Measurements from ENCODE around the gene FBH1. TPM values are rescaled to one million over a fixed set of nuclear protein-coding genes. Genes with fewer than 3 reads are reported as not detected.

The FBH1 gene
- polyA plus RNA-seq, 1 donor from 2014 or later, result 41.1 TPM

DNA sequence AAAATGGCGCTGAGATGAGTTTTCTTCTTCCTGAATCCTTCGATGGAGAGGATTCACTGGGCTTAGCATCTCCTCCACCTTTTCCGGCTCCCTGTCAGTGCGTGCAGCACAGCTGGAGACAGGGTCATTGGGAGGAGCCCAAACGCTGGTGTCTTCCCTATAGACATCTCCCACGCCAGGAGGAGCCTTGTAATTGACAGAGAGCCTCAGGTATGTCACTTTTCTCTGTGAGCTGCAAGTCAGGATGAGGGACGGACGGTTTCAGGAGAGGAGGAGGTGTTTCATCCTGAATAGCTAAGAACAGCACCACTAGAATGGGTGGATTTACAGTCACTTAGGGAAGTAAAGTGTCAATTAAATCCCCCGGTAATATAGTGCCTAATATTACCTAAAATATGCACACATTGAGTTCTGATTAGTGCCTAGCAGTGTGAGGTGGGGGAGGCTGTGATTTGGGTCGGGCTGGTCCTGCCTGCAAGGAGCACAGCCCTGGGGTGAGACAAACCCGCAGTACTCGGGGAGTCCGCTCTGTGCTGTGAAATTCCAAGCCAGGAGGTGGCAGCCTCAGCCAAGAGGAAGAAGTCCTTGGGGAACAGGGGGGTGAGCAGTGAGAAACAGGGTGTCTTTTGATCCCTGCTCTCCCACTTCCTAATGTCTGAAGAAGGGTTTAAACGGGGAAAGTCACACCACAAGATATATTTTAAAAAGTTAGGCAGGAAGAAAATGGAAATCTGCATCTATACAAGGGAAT is 59.1 kb downstream of the FBH1 start:
- Histone ChIP-seq H3F3A (ENCODE audit: insufficient read depth, low read length, poor library complexity, severe bottlenecking) (no peaks in the 10 kb centered on the region), H3K79me2 (replicated peaks; ENCODE audit: insufficient read depth, low read length) (no peaks in the 10 kb centered on the region), H3K4me3 (ENCODE audit: low read length) (no peak overlapping the region), H3K36me3 (ENCODE audit: insufficient read depth, low read length) (no peaks in the 10 kb centered on the region), H3K9me2 (ENCODE audit: insufficient read depth, low read length) (no peaks in the 10 kb centered on the region), H3K9ac (ENCODE audit: low read length) (no peak overlapping the region), H4K20me1 (ENCODE audit: insufficient read depth) (no peaks in the 10 kb centered on the region), H2AFZ (ENCODE audit: low read depth, low read length) (no peak overlapping the region), H3K27me3 (ENCODE audit: insufficient read depth, low read depth, low read length) (no peaks in the 10 kb centered on the region), H3K4me2 (ENCODE audit: low read length) (no peak overlapping the region), H3K27ac (ENCODE audit: low read length) (no peak overlapping the region), H3K9me3 (ENCODE audit: low read length) (no peaks in the 10 kb centered on the region)
- TF ChIP-seq RAD21 (conservative IDR thresholded peaks at IDR 0.05) (peak; percentile 53), SMC3 (conservative IDR thresholded peaks at IDR 0.05; ENCODE audit: poor library complexity) (peak; percentile 60)
- TF ChIP-seq, protein P1, sequence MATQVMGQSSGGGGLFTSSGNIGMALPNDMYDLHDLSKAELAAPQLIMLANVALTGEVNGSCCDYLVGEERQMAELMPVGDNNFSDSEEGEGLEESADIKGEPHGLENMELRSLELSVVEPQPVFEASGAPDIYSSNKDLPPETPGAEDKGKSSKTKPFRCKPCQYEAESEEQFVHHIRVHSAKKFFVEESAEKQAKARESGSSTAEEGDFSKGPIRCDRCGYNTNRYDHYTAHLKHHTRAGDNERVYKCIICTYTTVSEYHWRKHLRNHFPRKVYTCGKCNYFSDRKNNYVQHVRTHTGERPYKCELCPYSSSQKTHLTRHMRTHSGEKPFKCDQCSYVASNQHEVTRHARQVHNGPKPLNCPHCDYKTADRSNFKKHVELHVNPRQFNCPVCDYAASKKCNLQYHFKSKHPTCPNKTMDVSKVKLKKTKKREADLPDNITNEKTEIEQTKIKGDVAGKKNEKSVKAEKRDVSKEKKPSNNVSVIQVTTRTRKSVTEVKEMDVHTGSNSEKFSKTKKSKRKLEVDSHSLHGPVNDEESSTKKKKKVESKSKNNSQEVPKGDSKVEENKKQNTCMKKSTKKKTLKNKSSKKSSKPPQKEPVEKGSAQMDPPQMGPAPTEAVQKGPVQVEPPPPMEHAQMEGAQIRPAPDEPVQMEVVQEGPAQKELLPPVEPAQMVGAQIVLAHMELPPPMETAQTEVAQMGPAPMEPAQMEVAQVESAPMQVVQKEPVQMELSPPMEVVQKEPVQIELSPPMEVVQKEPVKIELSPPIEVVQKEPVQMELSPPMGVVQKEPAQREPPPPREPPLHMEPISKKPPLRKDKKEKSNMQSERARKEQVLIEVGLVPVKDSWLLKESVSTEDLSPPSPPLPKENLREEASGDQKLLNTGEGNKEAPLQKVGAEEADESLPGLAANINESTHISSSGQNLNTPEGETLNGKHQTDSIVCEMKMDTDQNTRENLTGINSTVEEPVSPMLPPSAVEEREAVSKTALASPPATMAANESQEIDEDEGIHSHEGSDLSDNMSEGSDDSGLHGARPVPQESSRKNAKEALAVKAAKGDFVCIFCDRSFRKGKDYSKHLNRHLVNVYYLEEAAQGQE (IDR thresholded peaks at IDR 0.05; ENCODE audit: borderline replicate concordance), result no peak
- TF ChIP-seq, protein P2, sequence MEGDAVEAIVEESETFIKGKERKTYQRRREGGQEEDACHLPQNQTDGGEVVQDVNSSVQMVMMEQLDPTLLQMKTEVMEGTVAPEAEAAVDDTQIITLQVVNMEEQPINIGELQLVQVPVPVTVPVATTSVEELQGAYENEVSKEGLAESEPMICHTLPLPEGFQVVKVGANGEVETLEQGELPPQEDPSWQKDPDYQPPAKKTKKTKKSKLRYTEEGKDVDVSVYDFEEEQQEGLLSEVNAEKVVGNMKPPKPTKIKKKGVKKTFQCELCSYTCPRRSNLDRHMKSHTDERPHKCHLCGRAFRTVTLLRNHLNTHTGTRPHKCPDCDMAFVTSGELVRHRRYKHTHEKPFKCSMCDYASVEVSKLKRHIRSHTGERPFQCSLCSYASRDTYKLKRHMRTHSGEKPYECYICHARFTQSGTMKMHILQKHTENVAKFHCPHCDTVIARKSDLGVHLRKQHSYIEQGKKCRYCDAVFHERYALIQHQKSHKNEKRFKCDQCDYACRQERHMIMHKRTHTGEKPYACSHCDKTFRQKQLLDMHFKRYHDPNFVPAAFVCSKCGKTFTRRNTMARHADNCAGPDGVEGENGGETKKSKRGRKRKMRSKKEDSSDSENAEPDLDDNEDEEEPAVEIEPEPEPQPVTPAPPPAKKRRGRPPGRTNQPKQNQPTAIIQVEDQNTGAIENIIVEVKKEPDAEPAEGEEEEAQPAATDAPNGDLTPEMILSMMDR (IDR thresholded peaks at IDR 0.05; ENCODE audit: poor library complexity, severe bottlenecking), result peak; percentile 55

DNA sequence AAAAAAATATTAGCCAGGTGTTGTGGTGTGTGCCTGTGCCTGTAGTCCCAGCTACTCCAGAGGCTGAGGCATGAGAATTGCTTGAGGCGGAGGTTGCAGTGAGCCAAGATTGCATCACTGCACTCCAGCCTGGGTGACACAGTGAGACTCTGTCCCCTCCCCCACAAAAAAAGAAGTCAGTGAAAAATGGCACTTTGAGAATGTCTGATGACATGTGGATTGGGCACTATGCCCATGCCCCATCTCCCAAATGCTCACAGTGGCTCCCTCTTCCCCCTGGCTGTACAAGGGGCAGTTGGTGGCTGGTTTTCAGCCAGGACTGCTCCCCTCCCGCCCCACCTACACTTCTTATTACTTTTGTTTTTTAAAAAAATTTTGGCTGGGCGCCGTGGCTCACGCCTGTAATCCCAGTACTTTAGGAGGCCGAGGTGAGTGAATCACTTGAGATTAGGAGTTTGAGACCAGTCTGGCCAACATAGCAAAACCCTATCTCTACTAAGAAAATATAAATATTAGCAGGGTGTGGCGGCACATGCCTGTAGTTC is 61.2 kb downstream of the FBH1 start:
- Histone ChIP-seq H3K4me3 (ENCODE audit: low read length) (no peak overlapping the region), H3K4me2 (ENCODE audit: low read length) (no peak overlapping the region), H3K9me2 (ENCODE audit: insufficient read depth, low read length) (no peaks in the 10 kb centered on the region), H3F3A (ENCODE audit: insufficient read depth, low read length, poor library complexity, severe bottlenecking) (no peaks in the 10 kb centered on the region), H3K9ac (ENCODE audit: low read length) (no peak overlapping the region), H2AFZ (ENCODE audit: low read depth, low read length) (no peak overlapping the region), H3K9me3 (ENCODE audit: low read length) (no peaks in the 10 kb centered on the region), H4K20me1 (ENCODE audit: insufficient read depth) (no peaks in the 10 kb centered on the region), H3K27ac (ENCODE audit: low read length) (no peak overlapping the region), H3K36me3 (ENCODE audit: insufficient read depth, low read length) (no peaks in the 10 kb centered on the region), H3K79me2 (replicated peaks; ENCODE audit: insufficient read depth, low read length) (no peaks in the 10 kb centered on the region), H3K27me3 (ENCODE audit: insufficient read depth, low read depth, low read length) (no peaks in the 10 kb centered on the region)
- TF ChIP-seq POLR2AphosphoS5 (IDR thresholded peaks at IDR 0.05), result no peak
- TF ChIP-seq EZH2 (IDR thresholded peaks at IDR 0.05; ENCODE audit: borderline replicate concordance, insufficient read depth, low read length, poor library complexity, severe bottlenecking), result no peak
- no peak for TF ChIP-seq SMC3 (conservative IDR thresholded peaks at IDR 0.05; ENCODE audit: poor library complexity)
- TF ChIP-seq, protein P2 (IDR thresholded peaks at IDR 0.05; ENCODE audit: poor library complexity, severe bottlenecking), result no peak
- TF ChIP-seq, protein P1 (IDR thresholded peaks at IDR 0.05; ENCODE audit: borderline replicate concordance), result no peak
- TF ChIP-seq MXI1 (conservative IDR thresholded peaks at IDR 0.05; ENCODE audit: poor library complexity, severe bottlenecking), result no peak
- no peak for TF ChIP-seq RAD21 (conservative IDR thresholded peaks at IDR 0.05)
- TF ChIP-seq EP300 (conservative IDR thresholded peaks at IDR 0.05; ENCODE audit: poor library complexity, severe bottlenecking), result no peak
- TF ChIP-seq TAF1 (IDR thresholded peaks at IDR 0.05; ENCODE audit: low read depth), result no peak

Data from neural cell (in vitro differentiated cells).